NCI-H1930 (cell line): ENCODE measurements around the gene KCNN1.
A peak's percentile ranks its signal among the peaks of the same experiment; 100 is the strongest.
"Not testable (repeated sequence)": the region's sequence is repeated elsewhere in the genome, so short reads cannot be mapped to it uniquely, and the experiment has no call there.

Experiments used
- DNase-seq, 2 experiments: peaks; one replicate each; lab custom pipeline; 2025; lab: John Stamatoyannopoulos, UW

The KCNN1 gene

GRCh38 chr19:18001777-18002345 is 35.0 kb downstream of the KCNN1 start:
- no peak for DNase-seq

- DNase-seq: no peak
Observed at GRCh38 chr19:18002347-18002850, 35.5 kb downstream of the KCNN1 start.

GRCh38 chr19:18005750-18006149 is 38.8 kb downstream of the KCNN1 start:
- DNase-seq: not testable (repeated sequence)

- DNase-seq: peak; percentile 19 to 72
Observed at GRCh38 chr19:18007044-18007916, 40.4 kb downstream of the KCNN1 start.

GRCh38 chr19:18007917-18008673 is 41.2 kb downstream of the KCNN1 start, which contains the start of gene ARRDC2:
Gene ARRDC2, plus strand, starts transcription at chr19:18008170. Its CDS starts 141 bp downstream, at chr19:18008311.
- peak; percentile 71 to 87 for DNase-seq

- DNase-seq: no peak
Observed at GRCh38 chr19:18008814-18009213, 41.9 kb downstream of the KCNN1 start.

GRCh38 chr19:18009412-18010066 is 42.6 kb downstream of the KCNN1 start:
- DNase-seq: no peak

- no peak for DNase-seq
Observed at GRCh38 chr19:18010149-18010548, 43.2 kb downstream of the KCNN1 start.

GRCh38 chr19:18013210-18014111 is 46.6 kb downstream of the KCNN1 start:
- DNase-seq: no peak

- no peak for DNase-seq
Observed at GRCh38 chr19:18014197-18014596, 47.3 kb downstream of the KCNN1 start.

- DNase-seq: no peak
Observed at GRCh38 chr19:18016209-18016910, 49.5 kb downstream of the KCNN1 start.

GRCh38 chr19:18017275-18018083 is 50.6 kb downstream of the KCNN1 start:
- no peak for DNase-seq

GRCh38 chr19:18020212-18021085 is 53.5 kb downstream of the KCNN1 start:
- no peak for DNase-seq

GRCh38 chr19:18021121-18021755 is 54.3 kb downstream of the KCNN1 start:
- no peak for DNase-seq

- DNase-seq: no peak
Observed at GRCh38 chr19:18023622-18024251, 56.8 kb downstream of the KCNN1 start.

- DNase-seq: no peak
Observed at GRCh38 chr19:18027151-18027550, 60.2 kb downstream of the KCNN1 start.

- DNase-seq: peak in 1 of 2 experiments; percentile 15
Observed at GRCh38 chr19:18029617-18030338, 62.9 kb downstream of the KCNN1 start.
